A673 (cell line): ENCODE measurements around the gene CDCP2. TPM values are rescaled to one million over a fixed set of nuclear protein-coding genes. Genes with fewer than 3 reads are reported as not detected.

Experiments
- BruUV-seq: library from RNA; stranded (reverse); fragments of 400-500 nt; replicated peaks from 2 replicates; lab custom pipeline; 2021; lab: Mats Ljungman, UMichigan
- CTCF ChIA-PET: fragments of 300-600 bp; sonication (Branson Sonifier 250); formaldehyde crosslinking; loops from one replicate; lab custom pipeline; 2022; ENCODE audit warnings: antibody characterized with exemption; lab: Charles Lee
- POLR2A ChIA-PET: fragments of 300-600 bp; sonication (Branson Sonifier 250); formaldehyde crosslinking; loops from one replicate; lab custom pipeline; 2022; ENCODE audit warnings: antibody characterized with exemption; ENCODE audit not compliant: low non-redundant PET; lab: Charles Lee
- DNase-seq: peaks from one replicate; pipeline ENCODE4 v3.0.0-alpha.2; 2015; ENCODE audit warnings: low spot score
- H3K27ac ChIP-seq: fragments of 200-600 bp; sonication (generic); 2 replicates; pipeline ENCODE4 v1.5.1; 2016; ENCODE audit warnings: mixed run types, low read depth, mild to moderate bottlenecking, mixed read lengths, antibody characterized with exemption, low read length; ENCODE audit not compliant: poor library complexity, severe bottlenecking
- H3K27me3 ChIP-seq: fragments of 200-600 bp; sonication (generic); replicated peaks from 2 replicates; pipeline ENCODE4 v1.6.1; 2017; ENCODE audit warnings: mixed run types, low read depth, mild to moderate bottlenecking, mixed read lengths, antibody characterized with exemption, low read length; ENCODE audit not compliant: insufficient read depth, poor library complexity
- H3K36me3 ChIP-seq: fragments of 200-600 bp; sonication (generic); 2 replicates; pipeline ENCODE4 v1.6.1; 2016; ENCODE audit warnings: mixed run types, mild to moderate bottlenecking, mixed read lengths, antibody characterized with exemption, low read length; ENCODE audit not compliant: insufficient read depth, poor library complexity, severe bottlenecking
- H3K4me1 ChIP-seq: fragments of 200-600 bp; sonication (generic); 2 replicates; pipeline ENCODE4 v1.6.1; 2017; ENCODE audit warnings: mixed run types, mild to moderate bottlenecking, mixed read lengths, antibody characterized with exemption, low read length; ENCODE audit not compliant: insufficient read depth, poor library complexity, severe bottlenecking
- H3K4me3 ChIP-seq: fragments of 200-600 bp; sonication (generic); 2 replicates; pipeline ENCODE4 v1.5.1; 2016; ENCODE audit warnings: low read depth, mixed run types, mild to moderate bottlenecking, mixed read lengths, low read length; ENCODE audit not compliant: poor library complexity, severe bottlenecking
- H3K9me3 ChIP-seq: fragments of 200-600 bp; sonication (generic); 2 replicates; pipeline ENCODE4 v1.6.1; 2016; ENCODE audit warnings: mixed run types, low read depth, mild to moderate bottlenecking, mixed read lengths, antibody characterized with exemption, low read length; ENCODE audit not compliant: poor library complexity, severe bottlenecking
- CTCF ChIP-seq: fragments of 300-800, 200-600 bp; sonication (generic); conservative IDR thresholded peaks from 2 replicates; pipeline ENCODE4 v1.5.1; 2017; ENCODE audit warnings: low read depth, mild to moderate bottlenecking, antibody characterized with exemption, low read length, moderate library complexity, mixed read lengths
- EZH2 ChIP-seq: fragments of 200-600 bp; sonication (generic); IDR thresholded peaks from 2 replicates; pipeline ENCODE4 v1.6.1; 2017; ENCODE audit warnings: borderline replicate concordance, low read depth, mild to moderate bottlenecking, mixed read lengths, antibody characterized with exemption, low read length; ENCODE audit not compliant: poor library complexity, severe bottlenecking
- intact Hi-C: fragments of 100-400 bp; cut with micrococcal nuclease; formaldehyde crosslinking; loops from one replicate; pipeline ENCODE4 v1.10.0; 2022; ENCODE audit not compliant: unreplicated experiment
- total RNA-seq: library from RNA; stranded (reverse); gene quantifications from 2 replicates; pipeline ENCODE4 v1.2.3, GENCODE V29; 2021

CDCP2 gene
- total RNA-seq, 1 experiment from 2014 or later, result not detected

- H3K27me3 ChIP-seq, result no peaks in the 10 kb centered on the region
- H3K27ac ChIP-seq, result no peak overlapping the region
- ChIA-PET CTCF (no interaction called here), POLR2A (no interaction called here)
- TF ChIP-seq EZH2 (no peak), CTCF (no peak)
- no TSS peak for BruUV-seq
- no peak overlapping the region for H3K4me3 ChIP-seq
- no peaks in the 10 kb centered on the region for H3K9me3 ChIP-seq
- no peaks in the 10 kb centered on the region for H3K36me3 ChIP-seq
- no peaks in the 10 kb centered on the region for H3K4me1 ChIP-seq
- DNase-seq, result no peak
- intact Hi-C loops, result no loop called here
Observed at GRCh38 chr1:54190526-54190925, 37.7 kb upstream of the CDCP2 start.

GRCh38 chr1:54188291-54188690, 35.5 kb upstream of the CDCP2 start:
- Histone ChIP-seq H3K9me3 (no peaks in the 10 kb centered on the region), H3K4me3 (no peak overlapping the region), H3K36me3 (no peaks in the 10 kb centered on the region), H3K27ac (no peak overlapping the region), H3K27me3 (no peaks in the 10 kb centered on the region), H3K4me1 (no peaks in the 10 kb centered on the region)
- POLR2A ChIA-PET, result no interaction called here
- intact Hi-C loops, result no loop called here
- no TSS peak for BruUV-seq
- DNase-seq, result no peak
- TF ChIP-seq CTCF (no peak), EZH2 (no peak)
- CTCF ChIA-PET, result no interaction called here

GRCh38 chr1:54186056-54186455, 33.3 kb upstream of the CDCP2 start:
- CTCF ChIA-PET, result no interaction called here

More at GRCh38 chr1:54186056-54186455, 33.3 kb upstream of the CDCP2 start:
- no peak overlapping the region for H3K27ac ChIP-seq
- DNase-seq, result no peak
- H3K9me3 ChIP-seq, result no peaks in the 10 kb centered on the region
- BruUV-seq, result no TSS peak
- H3K4me3 ChIP-seq, result no peak overlapping the region
- no peaks in the 10 kb centered on the region for H3K27me3 ChIP-seq
- POLR2A ChIA-PET, result no interaction called here
- H3K4me1 ChIP-seq, result no peaks in the 10 kb centered on the region
- intact Hi-C loops, result no loop called here
- no peaks in the 10 kb centered on the region for H3K36me3 ChIP-seq
- TF ChIP-seq CTCF, result no peak
- no peak for TF ChIP-seq EZH2
